IMR-90 (cell line): Measurements from ENCODE around the gene PPP1R37.

Experiments used
- MXI1 ChIP-seq: IDR thresholded peaks from 2 replicates; pipeline ENCODE4 v1.6.1; 2012; ENCODE audit warnings: low read depth, mild to moderate bottlenecking, low read length, moderate library complexity, borderline replicate concordance
- POLR2A ChIP-seq: IDR thresholded peaks from 2 replicates; pipeline ENCODE4 v1.6.1; 2012; ENCODE audit warnings: mild to moderate bottlenecking, low read depth, low read length
- RAD21 ChIP-seq: IDR thresholded peaks from 2 replicates; pipeline ENCODE4 v1.6.1; 2012; ENCODE audit warnings: low read length, improper control_type of control experiment
- RCOR1 ChIP-seq: IDR thresholded peaks from 2 replicates; pipeline ENCODE4 v1.6.1; 2012; ENCODE audit warnings: mild to moderate bottlenecking, low read length, improper control_type of control experiment; ENCODE audit not compliant: insufficient replicate concordance
- SMC3 ChIP-seq: fragments of 150-350 bp; IDR thresholded peaks from 2 replicates; pipeline ENCODE4 v1.6.1; 2016; ENCODE audit warnings: low read depth, mild to moderate bottlenecking, antibody characterized with exemption, low read length, moderate library complexity
- TF ChIP-seq, protein P1 (sequence below): conservative IDR thresholded peaks from 2 replicates; pipeline ENCODE4 v1.5.1; 2012; ENCODE audit warnings: mild to moderate bottlenecking, low read depth, low read length, improper control_type of control experiment

DNA sequence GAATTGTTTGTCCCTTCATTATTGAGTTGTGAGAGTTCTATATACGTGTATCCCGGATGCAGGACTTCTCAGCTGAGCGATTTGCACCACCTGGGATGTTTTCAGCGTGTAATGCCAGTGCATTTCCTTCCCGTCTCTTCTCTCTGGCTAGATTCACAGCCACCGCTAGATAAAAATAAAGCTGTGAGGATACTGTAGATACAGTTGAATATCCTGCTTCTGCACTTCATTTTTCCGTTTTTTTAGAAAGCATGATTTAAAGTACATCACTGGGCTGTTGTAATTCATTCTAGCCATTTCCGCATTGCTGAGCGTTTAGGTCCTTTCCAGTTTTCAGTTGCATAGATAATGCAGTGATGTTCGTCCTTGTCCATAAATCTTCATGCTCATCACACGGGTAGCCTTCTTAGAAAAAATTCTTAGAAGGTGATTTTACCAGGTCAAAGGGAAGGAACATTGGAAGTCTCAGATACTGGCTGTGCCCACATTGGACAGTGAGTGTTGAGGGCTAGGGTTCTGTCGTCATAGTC is 14.7 kb downstream of the PPP1R37 start:
- no peak for TF ChIP-seq RAD21
- TF ChIP-seq, protein P1, sequence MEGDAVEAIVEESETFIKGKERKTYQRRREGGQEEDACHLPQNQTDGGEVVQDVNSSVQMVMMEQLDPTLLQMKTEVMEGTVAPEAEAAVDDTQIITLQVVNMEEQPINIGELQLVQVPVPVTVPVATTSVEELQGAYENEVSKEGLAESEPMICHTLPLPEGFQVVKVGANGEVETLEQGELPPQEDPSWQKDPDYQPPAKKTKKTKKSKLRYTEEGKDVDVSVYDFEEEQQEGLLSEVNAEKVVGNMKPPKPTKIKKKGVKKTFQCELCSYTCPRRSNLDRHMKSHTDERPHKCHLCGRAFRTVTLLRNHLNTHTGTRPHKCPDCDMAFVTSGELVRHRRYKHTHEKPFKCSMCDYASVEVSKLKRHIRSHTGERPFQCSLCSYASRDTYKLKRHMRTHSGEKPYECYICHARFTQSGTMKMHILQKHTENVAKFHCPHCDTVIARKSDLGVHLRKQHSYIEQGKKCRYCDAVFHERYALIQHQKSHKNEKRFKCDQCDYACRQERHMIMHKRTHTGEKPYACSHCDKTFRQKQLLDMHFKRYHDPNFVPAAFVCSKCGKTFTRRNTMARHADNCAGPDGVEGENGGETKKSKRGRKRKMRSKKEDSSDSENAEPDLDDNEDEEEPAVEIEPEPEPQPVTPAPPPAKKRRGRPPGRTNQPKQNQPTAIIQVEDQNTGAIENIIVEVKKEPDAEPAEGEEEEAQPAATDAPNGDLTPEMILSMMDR: no peak
- TF ChIP-seq SMC3: no peak
- no peak for TF ChIP-seq RCOR1
- TF ChIP-seq POLR2A: no peak
- no peak for TF ChIP-seq MXI1
